Heart right ventricle (tissue), 16 donors: Measurements from ENCODE around the gene RNF7. TPM values are rescaled to one million over a fixed set of nuclear protein-coding genes. Genes with fewer than 3 reads are reported as not detected.
A peak's percentile ranks its signal among the peaks of the same experiment; 100 is the strongest.

Experiments
- ATAC-seq, 8 donors: fragments of 200-7000 bp; cut with Tn5 transposase; one replicate each; pipeline ENCODE4 v1.9.1; 2020; ENCODE audit warnings: mild to moderate bottlenecking in 8 of 8, moderate library complexity in 8 of 8, moderate number of reproducible peaks in 1 of 8
- DNase-seq, 2 donors: peaks; one replicate each; pipeline ENCODE4 v3.0.0-alpha.2; 2020
- H3K27ac ChIP-seq, 10 donors: fragments of 200-600 bp; sonication (generic) in 2 of 10; one replicate each; pipeline versions ENCODE4 v1.5.0 to v1.8.0; 2020 to 2022; ENCODE audit warnings: mild to moderate bottlenecking in 3 of 10
- H3K27me3 ChIP-seq, 7 donors: fragments of 200-600 bp; one replicate each; pipeline ENCODE4 v1.8.0; 2021 to 2022; ENCODE audit warnings: mild to moderate bottlenecking in 2 of 7
- H3K36me3 ChIP-seq, 9 donors: fragments of 200-600 bp; sonication (generic) in 1 of 9; one replicate each; pipeline versions ENCODE4 v1.5.0 to v1.8.0; 2020 to 2022; ENCODE audit warnings: mild to moderate bottlenecking in 2 of 9
- H3K4me1 ChIP-seq, 9 donors: fragments of 200-600 bp; sonication (generic) in 1 of 9; one replicate each; pipeline versions ENCODE4 v1.5.0 to v1.8.0; 2020 to 2022; ENCODE audit warnings: mild to moderate bottlenecking in 4 of 9
- H3K4me3 ChIP-seq, 10 donors: fragments of 200-600 bp; sonication (generic) in 2 of 10; one replicate each; pipeline versions ENCODE4 v1.5.0 to v1.8.0; 2020 to 2022; ENCODE audit warnings: mild to moderate bottlenecking in 7 of 10, moderate library complexity in 2 of 10
- H3K9me3 ChIP-seq, 11 donors: fragments of 200-600 bp in 10 of 11; sonication (generic) in 2 of 11; one replicate each; pipeline versions ENCODE4 v1.5.0 to v1.8.0; 2013 to 2022; ENCODE audit warnings: mild to moderate bottlenecking in 2 of 11, control low read depth in 1 of 11, moderate library complexity in 1 of 11
- CTCF ChIP-seq, 9 donors: fragments of 200-600 bp; sonication (generic) in 2 of 9; IDR thresholded peaks; one replicate each; pipeline versions ENCODE4 v1.5.0 to v1.8.0; 2021 to 2022; ENCODE audit warnings: antibody characterized with exemption in 9 of 9, mild to moderate bottlenecking in 5 of 9, moderate library complexity in 1 of 9
- WGBS, 2 donors: extraction: QIAGEN DNeasy Blood & Tissue Kit; methylation state at CpG; one replicate each; pipeline ENCODE4 v1.1.7; 2013; ENCODE audit warnings: inconsistent platforms in 1 of 2; 5-methylcytosine and 5-hydroxymethylcytosine counted together
- intact Hi-C, 10 donors: fragments of 100-400 bp; cut with DNase I; formaldehyde crosslinking; loops; one replicate each; pipeline versions ENCODE4 v1.11.1 to v1.14.2; 2022
- polyA plus RNA-seq, 2 donors: library from polyadenylated mRNA; stranded (reverse); fragments of 200-250 nt; gene quantifications; one replicate each; pipeline ENCODE4 v1.2.3, GENCODE V29; 2013
- total RNA-seq, 10 donors: library from RNA; stranded (reverse); fragmentation: NEBNext Ultra II Directional in 3 of 10; extraction: Animal tissue kit (Norgen Biotek cat#: 25700) in 3 of 10; gene quantifications; one replicate each; pipeline versions ENCODE4 v1.2.1 to v1.2.4, GENCODE V29; 2021 to 2023
- donor health status: Arrhythmogenic right ventricular cardiomyopathy.
- donor health status: ischemic (EF 13 %, LVEDD 7.1; RV severe dilation, severe dysfunction).
- donor health status: healthy with polysubstance abuse.
- donor health status: DM: no; HTN: yes; CAD: no.
- donor health status: DM: no; HTN: no; CAD: no.
- donor health status: ischemic (EF 25% LVEDD 6.9; RV normal size, moderate dysfunction).
- donor health status: ischemic (EF 25% LVEDD 5.7; RV mildly dilated, moderate dysfunction).
- donor health status: healthy.
- donor health status: DM: yes; HTN: yes; CAD: no.
- donor health status: Ischemic cardiomyopathy.
- donor health status: ischemic (EF 35%, LVEDD 5.7; RV mildly dilated, moderate dysfunction).
- donor health status: nonischemic (EF 11% LVEDD 7.7; RV severe dilation, severe dysfunction).
- donor health status: DM: yes; HTN: yes; CAD: no.
- donor health status: PGD.
- donor health status: ischemic (EF 29% LVEDD 5.4; RV normal size, mild dysfunction).
- donor health status: nonischemic (EF 23%, LVEDD 6.1; RV moderate dilation, normal function).

RNF7 gene
- total and polyA plus RNA-seq, 12 donors: 77.2 to 191 (median 84.1) TPM

DNA sequence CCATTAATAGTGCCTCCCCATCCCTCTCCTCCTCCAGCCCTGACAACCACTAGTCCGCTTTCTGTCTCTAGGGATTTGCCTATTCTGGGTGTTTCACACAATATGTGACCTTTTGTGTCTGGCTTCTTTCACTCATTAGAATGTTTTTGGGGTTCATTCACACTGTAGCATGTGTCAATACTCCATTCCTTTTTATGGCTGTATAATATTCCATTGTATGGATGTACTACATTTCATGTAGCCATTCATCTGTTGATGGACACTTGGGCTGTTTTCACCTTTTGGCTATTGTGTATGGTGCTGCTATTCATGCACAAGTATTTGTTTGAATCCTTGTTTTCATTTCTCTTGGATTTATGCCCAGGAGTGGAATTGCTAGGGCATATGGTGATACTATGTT is 41.6 kb downstream of the RNF7 start:
- peaks cover 0 to 4% (median 0%) of the 10 kb centered on the region in 11 donors for H3K9me3 ChIP-seq
- no peak for TF ChIP-seq CTCF (IDR thresholded peaks at IDR 0.05)
- no peak overlapping the region for H3K4me3 ChIP-seq
- no peaks in the 10 kb centered on the region for H3K36me3 ChIP-seq
- WGBS, 2 donors: 90 to 100% methylated on average over 1 of the region's 1 CpG
- no peak for ATAC-seq
- DNase-seq: no peak
- no peaks in the 10 kb centered on the region for H3K4me1 ChIP-seq
- H3K27ac ChIP-seq: no peak overlapping the region
- intact Hi-C loops: loop anchor here in 2 of 10 donors (5.0 to 10.0 kb wide), 3 partner anchors 95 to 133 kb away; partner anchors contain the start of gene ATP1B3 (in 2 of the 2)
- H3K27me3 ChIP-seq: peaks cover 0 to 3% (median 0%) of the 10 kb centered on the region in 7 donors

GRCh38 chr3:141782386-141782932 is 44.4 kb downstream of the RNF7 start:
- no peaks in the 10 kb centered on the region for H3K36me3 ChIP-seq
- no peak overlapping the region for H3K4me3 ChIP-seq
- H3K4me1 ChIP-seq: no peaks in the 10 kb centered on the region
- DNase-seq (no peak), ATAC-seq (peak in 1 of 8 donors; percentile 44)
- peak in 6 of 9 donors; percentile 27 to 48 (median 32) for TF ChIP-seq CTCF (IDR thresholded peaks at IDR 0.05)
- intact Hi-C loops: loop anchor here in 2 of 10 donors (5.0 to 10.0 kb wide), 3 partner anchors 92 to 130 kb away; partner anchors contain the start of gene ATP1B3 (in 2 of the 2)
- no peak overlapping the region for H3K27ac ChIP-seq
- WGBS, 2 donors: 59 to 73% methylated on average over 4 of the region's 4 CpGs
- peaks cover 0 to 4% (median 0%) of the 10 kb centered on the region in 11 donors for H3K9me3 ChIP-seq
- peaks cover 0 to 3% (median 0%) of the 10 kb centered on the region in 7 donors for H3K27me3 ChIP-seq

- H3K4me1 ChIP-seq: no peaks in the 10 kb centered on the region
Measured at GRCh38 chr3:141783632-141784031, 45.5 kb downstream of the RNF7 start.

GRCh38 chr3:141784096-141784495 is 46.0 kb downstream of the RNF7 start:
- H3K4me3 ChIP-seq: no peak overlapping the region
- 87 to 93% methylated on average over 8 of the region's 8 CpGs for WGBS, 2 donors
- peaks cover 0 to 4% (median 0%) of the 10 kb centered on the region in 11 donors for H3K9me3 ChIP-seq
- ATAC-seq (no peak), DNase-seq (no peak)
- H3K4me1 ChIP-seq: no peaks in the 10 kb centered on the region
- no peaks in the 10 kb centered on the region for H3K27me3 ChIP-seq
- H3K27ac ChIP-seq: no peak overlapping the region
- no peak for TF ChIP-seq CTCF (IDR thresholded peaks at IDR 0.05)
- no peaks in the 10 kb centered on the region for H3K36me3 ChIP-seq
- intact Hi-C loops: loop anchor here in 2 of 10 donors (5.0 to 10.0 kb wide), 3 partner anchors 91 to 128 kb away; partner anchors contain the start of gene ATP1B3 (in 2 of the 2)

More at GRCh38 chr3:141783632-141784031, 45.5 kb downstream of the RNF7 start:
- no peak for TF ChIP-seq CTCF (IDR thresholded peaks at IDR 0.05)
- H3K27me3 ChIP-seq: peaks cover 0 to 3% (median 0%) of the 10 kb centered on the region in 7 donors
- WGBS, 2 donors: 84 to 86% methylated on average over 6 of the region's 6 CpGs
- no peak overlapping the region for H3K4me3 ChIP-seq
- peaks cover 0 to 4% (median 0%) of the 10 kb centered on the region in 11 donors for H3K9me3 ChIP-seq
- no peak overlapping the region for H3K27ac ChIP-seq
- ATAC-seq (no peak), DNase-seq (no peak)
- intact Hi-C loops: loop anchor here in 2 of 10 donors (5.0 to 10.0 kb wide), 3 partner anchors 91 to 129 kb away; partner anchors contain the start of gene ATP1B3 (in 2 of the 2)
- no peaks in the 10 kb centered on the region for H3K36me3 ChIP-seq
